AG04449 (cell line): ENCODE results near the gene SHMT1.
"Not testable (repeated sequence)": the region's sequence is repeated elsewhere in the genome, so short reads cannot be mapped to it uniquely, and the experiment has no call there.

Source experiments
- CTCF ChIA-PET: fragments of 350-600 bp; formaldehyde crosslinking; extraction: SDS; loops from one replicate; lab custom pipeline; 2021; ENCODE audit warnings: antibody characterized with exemption; lab: Yijun Ruan, JAX
- POLR2A ChIA-PET: fragments of 400-600, 350-600 bp; formaldehyde crosslinking; extraction: SDS; loops from one replicate; lab custom pipeline; 2020; ENCODE audit warnings: antibody characterized with exemption, inconsistent platforms; lab: Yijun Ruan, JAX
- DNase-seq: peaks from one replicate; pipeline ENCODE4 v3.0.0-alpha.2; 2010; ENCODE audit warnings: low read depth, low spot score
- H3K4me3 ChIP-seq: 2 replicates; pipeline ENCODE4 v1.5.1; 2011; ENCODE audit warnings: low read depth, mild to moderate bottlenecking, control low read depth, low read length
- CTCF ChIP-seq: IDR thresholded peaks from one replicate; pipeline ENCODE4 v1.5.1; 2011; ENCODE audit warnings: mild to moderate bottlenecking, moderate library complexity, low read length, control low read depth, inconsistent platforms; ENCODE audit not compliant: insufficient read depth; ENCODE audit errors: missing control alignments

The SHMT1 gene

GRCh38 chr17:18344021-18344420, 19.3 kb downstream of the SHMT1 start:
- ChIA-PET POLR2A (interaction anchor here (0.6 kb wide), 1 partner anchor 17 kb away, joined by 4 read pairs; no protein-coding TSS in a partner anchor), CTCF (no interaction called here)
- no peak for TF ChIP-seq CTCF
- no peak for DNase-seq
- H3K4me3 ChIP-seq = no peak overlapping the region

- DNase-seq = no peak
- ChIA-PET CTCF (no interaction called here), POLR2A (no interaction called here)
- no peak overlapping the region for H3K4me3 ChIP-seq
- no peak for TF ChIP-seq CTCF
These were observed 23.4 kb downstream of the SHMT1 start for GRCh38 chr17:18339933-18340332.

- POLR2A ChIA-PET, H3K4me3 ChIP-seq, CTCF ChIA-PET, DNase-seq: not testable (repeated sequence)
These were observed 25.2 kb downstream of the SHMT1 start for GRCh38 chr17:18338158-18338557.

- no peak for DNase-seq
- H3K4me3 ChIP-seq = no peak overlapping the region
- CTCF ChIA-PET = no interaction called here
- POLR2A ChIA-PET = interaction anchor here (0.6 kb wide), 1 partner anchor 62 kb away, joined by 3 read pairs; no protein-coding TSS in a partner anchor
- TF ChIP-seq CTCF = no peak
These were observed 30.4 kb downstream of the SHMT1 start for GRCh38 chr17:18332909-18333489.

- no peak for DNase-seq
- ChIA-PET CTCF (interaction anchor here (1.1 kb wide), 1 partner anchor 11 kb away, joined by 4 read pairs; no protein-coding TSS in a partner anchor), POLR2A (no interaction called here)
- no peak for TF ChIP-seq CTCF
- H3K4me3 ChIP-seq = no peak overlapping the region
These were observed 31.5 kb downstream of the SHMT1 start for GRCh38 chr17:18331879-18332278.

GRCh38 chr17:18328643-18329204, 34.6 kb downstream of the SHMT1 start:
- H3K4me3 ChIP-seq = no peak overlapping the region
- TF ChIP-seq CTCF = no peak
- ChIA-PET CTCF (interaction anchor here (0.7 kb wide), 2 partner anchors 8 to 28 kb away, joined by 3 read pairs; no protein-coding TSS in a partner anchor), POLR2A (no interaction called here)
- DNase-seq = no peak
